Left renal cortex interstitium (tissue), 4 donors: ENCODE measurements around the gene FAM72B. TPM values are rescaled to one million over a fixed set of nuclear protein-coding genes. Genes with fewer than 3 reads are reported as not detected.
"Not testable (repeated sequence)": the region's sequence is repeated elsewhere in the genome, so short reads cannot be mapped to it uniquely, and the experiment has no call there.

Experiments
- DNase-seq, 4 donors: peaks; one replicate each; pipeline ENCODE4 v3.0.0-alpha.2; 2013; ENCODE audit warnings: low read depth in 4 of 4, low spot score in 2 of 4, missing footprints in 1 of 4
- polyA plus RNA-seq, 4 donors: library from polyadenylated mRNA; unstranded; fragments of 120-200 nt; gene quantifications; one replicate each; pipeline ENCODE4 v1.2.1, GENCODE V29; 2013; ENCODE audit not compliant: insufficient read length in 4 of 4

The FAM72B gene
- polyA plus RNA-seq, 4 donors: 3.6 to 4.8 (median 4.3) TPM

GRCh38 chr1:121156958-121157603 is 27.1 kb downstream of the FAM72B start:
- DNase-seq: not testable (repeated sequence)

GRCh38 chr1:121155671-121156358 is 28.3 kb downstream of the FAM72B start:
- DNase-seq: not testable (repeated sequence)

GRCh38 chr1:121154811-121155210 is 29.3 kb downstream of the FAM72B start:
- not testable (repeated sequence) for DNase-seq

- not testable (repeated sequence) for DNase-seq
Observed at GRCh38 chr1:121152788-121153187, 31.4 kb downstream of the FAM72B start.

- DNase-seq: not testable (repeated sequence)
Observed at GRCh38 chr1:121151294-121151693, 32.8 kb downstream of the FAM72B start.

- not testable (repeated sequence) for DNase-seq
Observed at GRCh38 chr1:121148489-121149190, 35.5 kb downstream of the FAM72B start.

GRCh38 chr1:121140393-121140792 is 43.7 kb downstream of the FAM72B start:
- DNase-seq: not testable (repeated sequence)

GRCh38 chr1:121131494-121131893 is 52.6 kb downstream of the FAM72B start:
- DNase-seq: not testable (repeated sequence)

GRCh38 chr1:121118480-121118824 is 65.7 kb downstream of the FAM72B start:
- DNase-seq: not testable (repeated sequence)

Other genes starting within 250 kb of the FAM72B start
- 10 to 100 TPM; 16.1 to 23.3 (median 21.1) TPM for gene SRGAP2C, start 635 bp upstream of the FAM72B start, polyA plus RNA-seq